GM21786 (cell line): ENCODE data around the gene FAM53B.

Experiments used
- ATAC-seq: cut with Tn5 transposase; IDR thresholded peaks from one replicate; pipeline ENCODE4 v1.9.1; 2021; ENCODE audit not compliant: unreplicated experiment

Gene FAM53B

DNA sequence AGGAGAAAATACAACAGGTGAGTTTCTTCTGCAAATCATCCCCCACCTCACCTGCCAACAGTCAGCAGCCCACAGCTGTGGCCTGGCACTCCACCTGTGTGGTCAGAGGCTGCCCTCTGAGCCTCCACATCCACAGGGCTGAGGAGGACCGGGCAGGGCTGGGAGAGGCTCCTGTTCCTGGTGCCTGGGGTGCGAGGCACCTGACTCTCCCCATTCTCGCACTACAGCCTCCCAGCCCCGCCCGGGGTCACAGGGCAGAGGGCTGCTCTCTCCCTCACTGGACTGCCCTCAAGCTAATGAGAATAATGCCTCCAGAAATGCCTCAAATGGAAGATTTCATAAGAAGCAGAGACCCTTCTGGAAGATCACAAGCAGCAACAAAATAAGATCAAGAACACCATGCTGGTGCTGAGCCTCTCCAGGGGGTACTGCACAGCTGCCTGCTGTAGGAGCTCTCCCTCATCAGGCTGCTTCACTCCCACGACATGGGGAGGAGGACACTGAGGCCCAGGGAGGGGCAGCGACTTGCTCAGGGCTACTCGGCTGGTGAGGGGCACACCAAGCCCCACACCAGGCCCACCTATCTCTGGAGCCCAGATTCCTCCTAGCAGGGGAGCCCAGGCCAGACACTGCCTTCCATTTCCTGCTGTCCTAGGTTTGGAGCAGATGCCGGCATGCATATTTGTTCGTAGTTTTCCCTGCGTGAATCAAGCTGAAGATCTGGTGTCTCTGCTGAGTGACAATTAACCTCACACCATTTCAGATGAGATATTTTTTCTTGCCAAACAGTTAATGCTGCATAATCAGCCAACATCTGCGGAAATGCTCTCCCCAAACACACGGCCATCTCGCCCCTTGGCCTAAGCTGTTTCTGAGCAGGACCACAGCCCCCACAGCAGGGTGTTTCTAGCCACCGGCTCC, 76.5 kb downstream of the FAM53B start:
- ATAC-seq = no peak

DNA sequence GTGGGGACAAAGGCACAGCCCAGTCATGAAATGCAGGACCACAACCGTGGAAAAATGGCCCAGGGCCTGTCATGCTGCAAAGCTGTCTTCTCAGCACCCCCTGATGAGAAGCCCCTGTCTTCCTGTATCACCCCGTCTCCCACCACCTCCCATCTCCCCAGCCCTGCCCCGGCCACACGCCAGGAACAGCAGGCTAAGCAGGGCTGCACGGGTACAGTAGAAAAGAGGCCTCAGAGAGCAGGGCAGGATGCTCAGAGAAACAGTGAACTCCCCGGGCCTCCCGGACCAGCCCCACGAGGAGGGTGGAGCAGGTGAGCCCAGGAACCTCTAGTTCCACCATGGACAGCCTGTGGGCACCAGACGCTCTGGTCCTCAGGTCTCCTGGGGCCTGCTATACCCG, 77.7 kb downstream of the FAM53B start:
- no peak for ATAC-seq

- no peak for ATAC-seq
These were observed 78.2 kb downstream of the FAM53B start for GRCh38 chr10:124665980-124666379.

- no peak for ATAC-seq
These were observed 78.6 kb downstream of the FAM53B start for GRCh38 chr10:124665558-124665957.

DNA sequence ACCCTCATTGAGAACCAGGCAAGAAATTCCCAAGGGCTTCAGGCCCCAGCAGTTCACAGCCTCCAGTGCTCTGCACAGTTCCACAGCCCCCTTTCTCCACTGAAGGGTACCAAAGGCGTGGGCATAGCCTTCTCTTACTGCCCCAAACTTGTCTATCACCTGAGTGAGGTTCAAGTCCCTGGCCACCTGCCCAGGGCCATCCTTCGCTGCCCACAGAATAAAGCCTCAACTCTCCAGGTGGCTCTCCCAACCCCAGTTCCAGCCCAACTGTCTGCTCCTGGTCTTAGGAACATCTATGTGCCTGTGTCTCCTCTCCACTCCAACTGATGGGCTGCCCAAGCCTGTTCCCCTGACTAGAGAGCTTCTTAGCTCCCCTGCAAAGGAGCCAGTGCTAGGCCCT, 79.1 kb downstream of the FAM53B start:
- no peak for ATAC-seq

DNA sequence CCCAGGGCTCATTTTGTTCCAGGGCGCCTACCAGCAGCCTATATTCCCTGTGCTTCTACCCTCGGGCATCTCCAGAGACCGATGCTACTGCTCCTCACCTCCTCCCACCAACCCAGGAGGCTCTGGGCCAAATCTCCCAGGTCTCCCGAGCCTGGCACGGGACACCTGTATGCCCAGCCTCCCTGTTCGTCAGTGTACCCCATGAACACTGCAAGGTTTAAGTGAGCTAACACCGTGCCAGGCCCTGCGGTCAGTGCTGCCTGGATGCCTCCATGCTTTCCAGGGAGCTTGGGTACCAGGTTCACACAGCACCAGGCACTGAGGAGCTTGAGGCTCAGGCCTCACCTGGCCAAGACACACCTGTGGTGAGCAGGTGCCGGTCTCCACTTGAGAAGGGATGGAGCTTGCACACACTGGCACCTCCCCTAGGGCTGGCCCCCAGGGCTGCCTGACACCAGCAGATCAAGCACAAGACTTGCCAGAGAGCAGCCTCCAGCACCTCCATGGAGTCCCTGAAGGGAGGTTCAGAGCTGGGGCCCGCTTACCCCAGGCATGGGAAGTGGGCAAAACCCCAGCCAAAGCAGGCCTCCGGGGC, 80.3 kb downstream of the FAM53B start:
- ATAC-seq = no peak

DNA sequence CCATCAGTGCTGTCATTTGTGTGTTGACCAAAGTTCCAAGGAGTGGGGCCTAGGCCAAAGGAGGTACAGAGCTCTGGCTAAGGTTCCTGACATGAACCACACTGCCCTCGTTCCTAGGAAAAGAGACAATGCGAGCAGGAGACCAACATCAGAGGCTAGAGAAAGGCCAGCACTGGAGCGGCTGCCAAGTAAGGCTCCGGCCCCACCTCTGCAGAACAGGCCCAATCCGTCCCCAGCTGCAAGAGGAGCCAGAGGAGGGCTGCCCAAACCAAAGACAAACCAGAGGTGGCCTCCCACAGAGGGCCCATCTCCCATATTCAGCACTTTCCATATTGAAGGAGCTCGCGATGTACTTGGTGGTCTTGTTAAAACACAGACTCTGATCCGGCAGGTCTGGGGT, 81.0 kb downstream of the FAM53B start:
- no peak for ATAC-seq

DNA sequence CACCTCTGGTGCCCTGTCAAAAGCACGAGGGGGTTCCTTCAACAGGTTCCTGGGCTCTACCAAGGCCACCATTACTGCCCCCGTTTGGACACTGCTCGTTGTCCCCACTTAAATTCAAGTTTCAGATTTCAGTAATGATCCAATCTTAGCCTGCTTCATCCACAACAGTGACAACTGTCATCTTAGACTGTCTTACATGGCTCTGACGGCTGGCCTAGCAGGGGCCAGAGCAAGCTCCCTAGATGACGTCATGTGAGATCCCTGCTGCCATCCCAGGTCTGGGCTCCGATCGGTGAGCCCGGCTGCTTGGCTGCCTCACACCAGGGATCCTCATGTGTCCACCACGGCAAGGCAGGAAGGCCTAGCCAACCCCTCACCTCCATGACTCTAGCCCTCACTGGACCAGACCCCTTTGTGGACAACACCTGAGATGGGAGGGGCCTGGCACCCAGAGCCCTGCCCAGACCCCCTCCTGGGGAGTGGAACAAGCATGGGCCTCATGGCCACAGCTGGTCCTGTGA, 82.5 kb downstream of the FAM53B start:
- ATAC-seq = no peak

GRCh38 chr10:124660404-124661125, 83.6 kb downstream of the FAM53B start:
- ATAC-seq = no peak

- no peak for ATAC-seq
These were observed 84.8 kb downstream of the FAM53B start for GRCh38 chr10:124659380-124659779.

- ATAC-seq = no peak
These were observed 85.5 kb downstream of the FAM53B start for GRCh38 chr10:124658591-124659242.

- ATAC-seq = no peak
These were observed 86.4 kb downstream of the FAM53B start for GRCh38 chr10:124657806-124658205.

DNA sequence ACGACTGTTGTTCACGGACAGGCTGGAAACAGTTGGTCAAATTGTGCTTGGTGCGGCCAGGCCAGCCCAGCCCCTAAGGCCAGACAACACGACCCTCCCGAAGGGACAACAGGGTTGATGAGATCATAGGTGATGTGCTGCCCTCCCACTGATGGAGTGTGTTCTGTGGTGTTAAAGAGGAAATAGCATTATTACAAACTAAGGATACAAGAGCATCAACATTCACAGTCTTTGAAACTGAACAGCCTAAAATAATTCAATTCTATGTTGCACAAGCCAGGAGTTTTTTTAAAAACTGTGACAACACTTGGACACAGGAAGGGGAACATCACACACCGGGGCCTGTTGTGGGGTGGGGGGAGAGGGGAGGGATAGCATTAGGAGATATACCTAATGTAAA, 87.6 kb downstream of the FAM53B start:
- no peak for ATAC-seq

- ATAC-seq = no peak
These were observed 88.1 kb downstream of the FAM53B start for GRCh38 chr10:124656113-124656490.

- ATAC-seq = no peak
These were observed 88.7 kb downstream of the FAM53B start for GRCh38 chr10:124655191-124656112.

DNA sequence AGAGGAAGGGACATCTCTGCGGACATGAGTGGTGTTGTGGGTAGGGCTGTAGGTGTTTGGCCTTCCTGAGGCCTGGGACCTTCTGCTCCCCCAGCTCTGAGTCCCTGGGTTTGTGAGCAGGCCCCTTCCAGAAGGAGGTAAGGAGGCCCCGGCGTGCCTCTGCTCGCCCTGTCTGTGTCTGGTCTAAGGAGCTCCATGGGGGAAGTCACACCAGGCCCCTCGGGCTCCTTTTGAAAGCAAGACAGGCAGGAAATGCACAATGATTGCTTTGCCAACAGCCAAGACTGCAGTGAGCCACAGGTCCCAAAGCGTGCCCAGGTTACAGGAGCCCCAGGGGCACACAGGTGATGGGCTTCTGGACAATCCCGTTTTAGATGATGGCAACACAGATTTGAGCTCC, 89.5 kb downstream of the FAM53B start:
- no peak for ATAC-seq

- no peak for ATAC-seq
These were observed 90.1 kb downstream of the FAM53B start for GRCh38 chr10:124653811-124654651.

DNA sequence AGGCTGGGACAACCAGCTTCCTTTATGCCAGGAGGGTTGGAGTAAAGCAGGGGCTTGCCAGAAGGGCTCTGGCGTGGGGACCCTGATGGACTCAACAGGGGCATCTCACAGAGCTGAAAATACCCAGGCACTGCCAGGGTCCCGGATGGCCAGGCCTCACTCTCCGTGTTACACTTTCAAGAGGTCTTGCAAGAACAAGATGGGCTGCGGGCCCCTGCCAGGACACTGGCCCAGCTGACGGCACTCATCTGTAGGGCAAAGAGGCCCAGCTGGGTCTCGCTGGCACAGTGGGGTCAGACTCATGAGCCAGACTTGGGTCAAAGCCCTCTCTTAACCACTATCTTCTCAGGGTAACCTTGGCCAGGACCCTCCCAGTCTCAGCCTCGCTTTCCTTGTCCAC, 90.9 kb downstream of the FAM53B start:
- ATAC-seq = no peak

DNA sequence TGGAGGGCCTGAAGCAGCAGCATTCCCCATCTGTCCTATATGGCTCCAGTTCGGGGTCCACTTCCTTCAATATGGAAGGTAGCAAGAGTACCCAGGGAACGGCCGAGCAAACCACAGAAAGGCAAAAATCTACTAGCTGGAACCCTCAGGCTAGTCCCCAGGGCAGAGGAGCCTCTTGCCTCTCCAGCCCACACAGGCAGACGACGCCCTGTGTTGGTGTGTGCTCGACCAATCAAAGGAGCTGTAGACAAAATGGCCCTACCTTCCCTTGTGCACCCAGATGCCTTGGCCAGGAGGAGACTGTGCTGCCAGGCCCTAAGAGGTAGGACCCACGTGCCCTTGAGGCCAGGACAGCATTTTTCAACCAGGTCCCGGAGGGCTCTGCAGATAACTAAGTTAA, 91.5 kb downstream of the FAM53B start:
- no peak for ATAC-seq
